Urinary bladder (tissue), 4 donors: ENCODE data around the gene SLC6A7. TPM values are rescaled to one million over a fixed set of nuclear protein-coding genes. Genes with fewer than 3 reads are reported as not detected.

ENCODE experiments used
- DNase-seq: peaks from one replicate; pipeline ENCODE4 v3.0.0-alpha.2; 2015; ENCODE audit errors: extremely low spot score
- H3K27ac ChIP-seq: one replicate; pipeline ENCODE4 v1.5.1; 2013; ENCODE audit warnings: low read depth, mild to moderate bottlenecking, moderate library complexity
- H3K36me3 ChIP-seq: one replicate; pipeline ENCODE4 v1.6.1; 2013; ENCODE audit warnings: mild to moderate bottlenecking, moderate library complexity; ENCODE audit not compliant: insufficient read depth
- H3K4me1 ChIP-seq: one replicate; pipeline ENCODE4 v1.6.1; 2013; ENCODE audit warnings: mild to moderate bottlenecking, moderate library complexity; ENCODE audit not compliant: insufficient read depth
- H3K4me3 ChIP-seq: one replicate; pipeline ENCODE4 v1.5.1; 2013; ENCODE audit warnings: low read depth, low read length
- WGBS: extraction: QIAGEN DNeasy Blood & Tissue Kit; methylation state at CpG from one replicate; pipeline ENCODE4 v1.1.7; 2013; 5-methylcytosine and 5-hydroxymethylcytosine counted together
- polyA plus RNA-seq: library from polyadenylated mRNA; stranded (reverse); fragments of 200-250 nt; gene quantifications from one replicate; pipeline ENCODE4 v1.2.3, GENCODE V29; 2013
- total RNA-seq: library from RNA; depleted of rRNA; stranded (reverse); fragments of >200 nt; gene quantifications from one replicate; pipeline ENCODE4 v1.2.3, GENCODE V29; 2014
- donor health status: healthy with polysubstance abuse.
- donor health status: healthy.

SLC6A7 gene
- total and polyA plus RNA-seq, 2 donors = 0.01 TPM; not detected in 1

- DNase-seq = no peak
- Histone ChIP-seq H3K36me3 (no peaks in the 10 kb centered on the region), H3K4me3 (no peak overlapping the region), H3K27ac (no peak overlapping the region), H3K4me1 (no peaks in the 10 kb centered on the region)
- 81% methylated on average over 10 of the region's 10 CpGs for WGBS
Observed at GRCh38 chr5:150215979-150216944, 26.4 kb downstream of the SLC6A7 start.

- H3K4me1 ChIP-seq = no peaks in the 10 kb centered on the region
- H3K27ac ChIP-seq = no peak overlapping the region
- WGBS = 89% methylated on average over 2 of the region's 2 CpGs
- no peak for DNase-seq
- no peaks in the 10 kb centered on the region for H3K36me3 ChIP-seq
- H3K4me3 ChIP-seq = no peak overlapping the region
Observed at GRCh38 chr5:150217038-150217437, 27.2 kb downstream of the SLC6A7 start.

GRCh38 chr5:150217873-150218692 is 28.2 kb downstream of the SLC6A7 start:
- DNase-seq = peak; percentile 67
- no peaks in the 10 kb centered on the region for H3K4me1 ChIP-seq
- no peak overlapping the region for H3K27ac ChIP-seq
- 34% methylated on average over 10 of the region's 10 CpGs for WGBS
- no peak overlapping the region for H3K4me3 ChIP-seq
- H3K36me3 ChIP-seq = no peaks in the 10 kb centered on the region

- 82% methylated on average over 5 of the region's 5 CpGs for WGBS
- DNase-seq = no peak
- H3K4me3 ChIP-seq = no peak overlapping the region
- H3K36me3 ChIP-seq = no peaks in the 10 kb centered on the region
- H3K4me1 ChIP-seq = no peaks in the 10 kb centered on the region
- no peak overlapping the region for H3K27ac ChIP-seq
Observed at GRCh38 chr5:150218693-150219035, 28.8 kb downstream of the SLC6A7 start.

GRCh38 chr5:150219142-150219541 is 29.3 kb downstream of the SLC6A7 start:
- H3K27ac ChIP-seq = no peak overlapping the region

GRCh38 chr5:150219861-150220260 is 30.0 kb downstream of the SLC6A7 start:
- Histone ChIP-seq H3K36me3 (no peaks in the 10 kb centered on the region), H3K4me3 (no peak overlapping the region), H3K27ac (no peak overlapping the region), H3K4me1 (no peaks in the 10 kb centered on the region)
- no peak for DNase-seq
- 89% methylated on average over 2 of the region's 2 CpGs for WGBS

More at GRCh38 chr5:150219142-150219541, 29.3 kb downstream of the SLC6A7 start:
- Histone ChIP-seq H3K4me1 (no peaks in the 10 kb centered on the region), H3K36me3 (no peaks in the 10 kb centered on the region), H3K4me3 (no peak overlapping the region)
- DNase-seq = no peak

- Histone ChIP-seq H3K4me1 (no peaks in the 10 kb centered on the region), H3K36me3 (no peaks in the 10 kb centered on the region), H3K27ac (no peak overlapping the region), H3K4me3 (no peak overlapping the region)
- DNase-seq = no peak
- WGBS = 80% methylated on average over 5 of the region's 5 CpGs
Observed at GRCh38 chr5:150221471-150221870, 31.6 kb downstream of the SLC6A7 start.

- Histone ChIP-seq H3K4me3 (no peak overlapping the region), H3K27ac (no peak overlapping the region), H3K36me3 (no peaks in the 10 kb centered on the region), H3K4me1 (no peaks in the 10 kb centered on the region)
- DNase-seq = no peak
- 93% methylated on average over 21 of the region's 21 CpGs for WGBS
Observed at GRCh38 chr5:150222906-150223305, 33.0 kb downstream of the SLC6A7 start.

- H3K4me1 ChIP-seq = no peaks in the 10 kb centered on the region
- H3K4me3 ChIP-seq = no peak overlapping the region
- no peaks in the 10 kb centered on the region for H3K36me3 ChIP-seq
- 89% methylated on average over 7 of the region's 7 CpGs for WGBS
- DNase-seq = no peak
- no peak overlapping the region for H3K27ac ChIP-seq
Observed at GRCh38 chr5:150223474-150223873, 33.6 kb downstream of the SLC6A7 start.

- 66% methylated on average over 8 of the region's 8 CpGs for WGBS
- Histone ChIP-seq H3K36me3 (no peaks in the 10 kb centered on the region), H3K27ac (no peak overlapping the region), H3K4me3 (no peak overlapping the region), H3K4me1 (no peaks in the 10 kb centered on the region)
- DNase-seq = no peak
Observed at GRCh38 chr5:150224483-150225027, 34.7 kb downstream of the SLC6A7 start.

GRCh38 chr5:150227036-150227435 is 37.2 kb downstream of the SLC6A7 start:
- H3K36me3 ChIP-seq = no peaks in the 10 kb centered on the region
- 97% methylated on average over 5 of the region's 5 CpGs for WGBS
- no peak for DNase-seq

GRCh38 chr5:150227606-150228273 is 37.9 kb downstream of the SLC6A7 start:
- 83% methylated on average over 11 of the region's 11 CpGs for WGBS
- no peak overlapping the region for H3K27ac ChIP-seq
- DNase-seq = no peak
- H3K4me1 ChIP-seq = no peaks in the 10 kb centered on the region
- H3K36me3 ChIP-seq = no peaks in the 10 kb centered on the region
- H3K4me3 ChIP-seq = no peak overlapping the region

More at GRCh38 chr5:150227036-150227435, 37.2 kb downstream of the SLC6A7 start:
- Histone ChIP-seq H3K27ac (no peak overlapping the region), H3K4me1 (no peaks in the 10 kb centered on the region), H3K4me3 (no peak overlapping the region)

- 92% methylated on average over 3 of the region's 3 CpGs for whole genome bisulfite sequencing
- Histone ChIP-seq H3K4me3 (no peak overlapping the region), H3K36me3 (no peaks in the 10 kb centered on the region), H3K4me1 (no peaks in the 10 kb centered on the region), H3K27ac (no peak overlapping the region)
- no peak for DNase-seq
Observed at GRCh38 chr5:150229571-150229970, 39.7 kb downstream of the SLC6A7 start.
